HG03342 (cell line): Measurements from ENCODE around the gene GBX2.

Experiments
- ATAC-seq: cut with Tn5 transposase; IDR thresholded peaks from one replicate; pipeline ENCODE4 v1.9.1; 2021; ENCODE audit warnings: mild to moderate bottlenecking, moderate library complexity; ENCODE audit not compliant: unreplicated experiment

The GBX2 gene

GRCh38 chr2:236120829-236121228, 47.4 kb downstream of the GBX2 start:
- no peak for ATAC-seq

- ATAC-seq: no peak
Observed at GRCh38 chr2:236120141-236120601, 48.0 kb downstream of the GBX2 start.

DNA sequence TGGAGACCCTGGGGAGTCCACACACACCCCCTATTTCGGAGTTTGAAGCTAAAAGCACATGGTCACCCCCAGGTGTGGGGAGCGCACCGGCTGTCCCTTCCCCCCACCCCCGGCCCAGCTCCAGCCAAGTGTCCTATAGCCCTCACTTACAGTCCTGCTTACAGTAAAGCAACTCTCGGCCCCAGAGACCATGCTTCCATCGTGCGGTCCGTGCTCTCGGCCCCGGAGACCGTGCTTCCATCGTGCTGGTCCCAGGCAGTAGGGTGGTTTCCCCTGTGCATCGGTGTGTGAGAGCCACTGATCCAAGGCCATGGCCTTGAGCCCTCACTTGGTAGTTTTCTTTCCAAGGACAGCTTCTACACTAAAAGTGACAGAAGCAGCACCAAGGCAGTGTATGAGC, 48.7 kb downstream of the GBX2 start:
- no peak for ATAC-seq

DNA sequence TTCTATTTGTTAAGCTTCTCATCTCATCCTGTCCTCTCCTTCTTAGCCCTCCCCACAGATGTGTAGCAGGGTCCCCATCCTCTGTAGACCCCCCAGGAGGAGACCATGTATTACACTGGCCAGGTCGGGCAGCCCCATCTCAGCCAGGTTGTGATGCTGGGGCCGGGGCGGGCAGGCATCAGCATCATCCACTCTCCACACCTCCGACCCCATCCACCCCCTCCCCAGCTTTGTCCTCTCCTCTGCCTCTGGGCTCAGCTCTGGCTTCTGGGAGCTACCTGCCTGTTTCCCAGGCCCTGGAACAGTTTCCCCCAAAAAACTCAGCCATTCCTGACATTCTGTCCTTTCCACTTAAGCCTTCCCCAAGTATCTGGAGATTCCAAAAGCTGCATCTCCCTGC, 49.2 kb downstream of the GBX2 start:
- no peak for ATAC-seq

GRCh38 chr2:236117861-236118269, 50.3 kb downstream of the GBX2 start:
- no peak for ATAC-seq

DNA sequence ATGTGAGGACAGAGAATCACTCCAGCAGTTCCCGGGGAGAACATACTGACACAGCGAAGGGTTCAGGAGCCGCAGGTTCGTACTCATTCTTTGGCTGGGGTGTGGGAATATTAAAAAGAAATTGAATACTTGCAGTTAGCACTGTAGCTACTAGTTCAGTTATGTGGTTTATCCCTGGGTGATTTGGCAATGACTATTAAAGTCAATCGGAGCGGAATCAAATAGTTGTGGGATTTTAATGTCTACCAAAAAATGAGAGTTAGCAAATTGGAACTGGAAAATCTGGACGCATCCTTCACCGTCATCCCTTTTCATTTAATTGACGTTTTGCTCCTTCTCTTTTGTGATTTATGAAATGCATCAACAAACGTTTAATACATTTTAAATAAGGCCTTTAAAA, 50.8 kb downstream of the GBX2 start:
- no peak for ATAC-seq
